Muscle of back (tissue), 11 donors: ENCODE results near the gene MCRIP2. TPM values are rescaled to one million over a fixed set of nuclear protein-coding genes. Genes with fewer than 3 reads are reported as not detected.
A peak's percentile ranks its signal among the peaks of the same experiment; 100 is the strongest.
"Not testable (repeated sequence)": the region's sequence is repeated elsewhere in the genome, so short reads cannot be mapped to it uniquely, and the experiment has no call there.

Source experiments
- DNase-seq, 3 donors: peaks; one replicate each; pipeline versions ENCODE4 v3.0.0 to v3.0.0-alpha.2; 2013
- polyA plus RNA-seq, 10 donors: library from polyadenylated mRNA; unstranded; fragments of 120-200 nt; gene quantifications; one replicate each; pipeline ENCODE4 v1.2.1, GENCODE V29; 2013; ENCODE audit not compliant: insufficient read length in 10 of 10

MCRIP2 gene
- polyA plus RNA-seq, 10 donors: 8.0 to 12.5 (median 9.8) TPM

GRCh38 chr16:679814-680624 lies 38.4 kb downstream of the MCRIP2 start, which contains the start of gene STUB1:
Gene STUB1 (plus strand): TSS chr16:680410. CDS start chr16:680526, 116 bp downstream.
- peak; percentile 81 to 96 (median 92) for DNase-seq

- no peak for DNase-seq
These were observed 39.0 kb downstream of the MCRIP2 start for GRCh38 chr16:680625-680945.

GRCh38 chr16:680967-681745 lies 39.5 kb downstream of the MCRIP2 start:
- DNase-seq: peak in 1 of 3 donors; percentile 36

GRCh38 chr16:681746-682427 lies 40.3 kb downstream of the MCRIP2 start:
- DNase-seq: no peak

GRCh38 chr16:682493-683395 lies 41.1 kb downstream of the MCRIP2 start:
- no peak for DNase-seq

- DNase-seq: no peak
These were observed 41.9 kb downstream of the MCRIP2 start for GRCh38 chr16:683396-684070.

- DNase-seq: peak; percentile 95 to 98 (median 96)
These were observed 42.6 kb downstream of the MCRIP2 start, which contains the start of gene JMJD8 for GRCh38 chr16:684071-684794. Gene JMJD8 (minus strand): TSS chr16:684334. CDS start chr16:684319, 15 bp downstream.

GRCh38 chr16:684961-685696 lies 43.5 kb downstream of the MCRIP2 start:
- DNase-seq: no peak

GRCh38 chr16:685967-686366 lies 44.3 kb downstream of the MCRIP2 start:
- DNase-seq: no peak

- no peak for DNase-seq
These were observed 45.0 kb downstream of the MCRIP2 start for GRCh38 chr16:686459-687260.

- DNase-seq: no peak
These were observed 45.9 kb downstream of the MCRIP2 start for GRCh38 chr16:687499-687898.

- DNase-seq: no peak
These were observed 47.7 kb downstream of the MCRIP2 start for GRCh38 chr16:689175-689897.

GRCh38 chr16:691242-691641 lies 49.6 kb downstream of the MCRIP2 start:
- not testable (repeated sequence) for DNase-seq

- DNase-seq: no peak
These were observed 50.9 kb downstream of the MCRIP2 start for GRCh38 chr16:692356-693108.

GRCh38 chr16:693364-693763 lies 51.7 kb downstream of the MCRIP2 start:
- DNase-seq: no peak

GRCh38 chr16:693766-694165 lies 52.1 kb downstream of the MCRIP2 start:
- no peak for DNase-seq
